Measurements from ENCODE around the gene ARSB. TPM values are rescaled to one million over a fixed set of nuclear protein-coding genes. Genes with fewer than 3 reads are reported as not detected.

Gene ARSB
- total RNA-seq, 2 experiments from 2014 or later, result 9.2 TPM

- H3K79me2 ChIP-seq (ENCODE audit: insufficient read depth, low read depth, low read length), result no peaks in the 10 kb centered on the region
- 0 out of 2 replicates have a peak, but pooled peaks cover 5% of the 10 kb centered on the region for H3K9me3 ChIP-seq (ENCODE audit: low read length)
- POLR2A ChIA-PET, result interaction anchor here (0.8 to 1.3 kb wide), 3 partner anchors 13 to 60 kb away, joined by 3 to 4 read pairs (median 3); no protein-coding TSS in a partner anchor
- H2AFZ ChIP-seq (ENCODE audit: low read length), result peak overlapping the region; percentile 88; the same call in 1 of the 2 replicates
- CTCF ChIA-PET (ENCODE audit: unreplicated experiment), result no interaction called here
- H3K27ac ChIP-seq (ENCODE audit: low read depth, low read length, poor library complexity, severe bottlenecking), result peak overlapping the region; percentile 55
- H4K20me1 ChIP-seq (ENCODE audit: insufficient read depth, low read length), result no peaks in the 10 kb centered on the region
- BruUV-seq (replicated peaks), result no TSS peak
- peak; percentile 49 for DNase-seq (ENCODE audit: low spot score)
- peak overlapping the region; percentile 56 for H3K4me2 ChIP-seq (ENCODE audit: low read length)
- H3K4me1 ChIP-seq (ENCODE audit: insufficient read depth, low read length, poor library complexity, severe bottlenecking), result peaks cover 30% of the 10 kb centered on the region
- TF ChIP-seq CTCF (conservative IDR thresholded peaks at IDR 0.05; ENCODE audit: low read length) (no peak), EZH2phosphoT487 (IDR thresholded peaks at IDR 0.05; ENCODE audit: borderline replicate concordance, low read depth, low read length) (no peak)
- H3K36me3 ChIP-seq (ENCODE audit: insufficient read depth, low read length), result peaks cover 6% of the 10 kb centered on the region; the same call in 1 of the 2 replicates
- H3K9me2 ChIP-seq (ENCODE audit: insufficient read depth, low read length), result no peaks in the 10 kb centered on the region
- H3K4me3 ChIP-seq (ENCODE audit: low read depth, low read length, poor library complexity, severe bottlenecking), result no peak overlapping the region
- intact Hi-C loops (cut with micrococcal nuclease; ENCODE audit: unreplicated experiment), result loop anchor here (5.0 kb wide), 1 partner anchor 100 kb away; no protein-coding TSS in a partner anchor
Observed at GRCh38 chr5:78827725-78828124, 157.4 kb downstream of the ARSB start.

GRCh38 chr5:78824831-78825281, 160.3 kb downstream of the ARSB start:
- Histone ChIP-seq H3K36me3 (ENCODE audit: insufficient read depth, low read length) (peaks cover 6% of the 10 kb centered on the region; the same call in 1 of the 2 replicates), H3K4me3 (ENCODE audit: low read depth, low read length, poor library complexity, severe bottlenecking) (no peak overlapping the region), H3K4me1 (ENCODE audit: insufficient read depth, low read length, poor library complexity, severe bottlenecking) (peaks cover 30% of the 10 kb centered on the region), H3K79me2 (ENCODE audit: insufficient read depth, low read depth, low read length) (no peaks in the 10 kb centered on the region), H2AFZ (ENCODE audit: low read length) (0 out of 2 replicates have a peak overlapping the region, but pooled peaks have one; percentile 4), H3K9me3 (ENCODE audit: low read length) (0 out of 2 replicates have a peak, but pooled peaks cover 5% of the 10 kb centered on the region), H3K9me2 (ENCODE audit: insufficient read depth, low read length) (no peaks in the 10 kb centered on the region), H3K27ac (ENCODE audit: low read depth, low read length, poor library complexity, severe bottlenecking) (no peak overlapping the region), H4K20me1 (ENCODE audit: insufficient read depth, low read length) (no peaks in the 10 kb centered on the region), H3K4me2 (ENCODE audit: low read length) (no peak overlapping the region)
- TF ChIP-seq CTCF (conservative IDR thresholded peaks at IDR 0.05; ENCODE audit: low read length) (no peak), EZH2phosphoT487 (IDR thresholded peaks at IDR 0.05; ENCODE audit: borderline replicate concordance, low read depth, low read length) (no peak)
- intact Hi-C loops (cut with micrococcal nuclease; ENCODE audit: unreplicated experiment), result loop anchor here (5.0 kb wide), 1 partner anchor 98 kb away; no protein-coding TSS in a partner anchor
- DNase-seq (ENCODE audit: low spot score), result no peak
- CTCF ChIA-PET (ENCODE audit: unreplicated experiment), result no interaction called here
- BruUV-seq (replicated peaks), result no TSS peak
- POLR2A ChIA-PET, result interaction anchor here (0.6 to 2.9 kb wide), 13 partner anchors 9 to 552 kb away, joined by 3 to 14 read pairs (median 4); no protein-coding TSS in a partner anchor

- Histone ChIP-seq H3K79me2 (ENCODE audit: insufficient read depth, low read depth, low read length) (no peaks in the 10 kb centered on the region), H3K4me1 (ENCODE audit: insufficient read depth, low read length, poor library complexity, severe bottlenecking) (peaks cover 27% of the 10 kb centered on the region), H3K27ac (ENCODE audit: low read depth, low read length, poor library complexity, severe bottlenecking) (no peak overlapping the region), H4K20me1 (ENCODE audit: insufficient read depth, low read length) (no peaks in the 10 kb centered on the region), H3K4me2 (ENCODE audit: low read length) (no peak overlapping the region), H3K9me2 (ENCODE audit: insufficient read depth, low read length) (no peaks in the 10 kb centered on the region), H3K9me3 (ENCODE audit: low read length) (0 out of 2 replicates have a peak, but pooled peaks cover 5% of the 10 kb centered on the region), H2AFZ (ENCODE audit: low read length) (no peak overlapping the region), H3K36me3 (ENCODE audit: insufficient read depth, low read length) (peaks cover 6% of the 10 kb centered on the region; the same call in 1 of the 2 replicates), H3K4me3 (ENCODE audit: low read depth, low read length, poor library complexity, severe bottlenecking) (no peak overlapping the region)
- TF ChIP-seq CTCF (conservative IDR thresholded peaks at IDR 0.05; ENCODE audit: low read length), result no peak
- TF ChIP-seq EZH2phosphoT487 (IDR thresholded peaks at IDR 0.05; ENCODE audit: borderline replicate concordance, low read depth, low read length), result no peak
- BruUV-seq (replicated peaks), result no TSS peak
- intact Hi-C loops (cut with micrococcal nuclease; ENCODE audit: unreplicated experiment), result no loop called here
- DNase-seq (ENCODE audit: low spot score), result no peak
- ChIA-PET CTCF (ENCODE audit: unreplicated experiment) (no interaction called here), POLR2A (interaction anchor here (0.5 to 2.9 kb wide), 6 partner anchors 7 to 1294 kb away, joined by 3 to 14 read pairs (median 4); no protein-coding TSS in a partner anchor)
Observed at GRCh38 chr5:78823196-78823595, 161.9 kb downstream of the ARSB start.

All from OCI-LY7 (cell line).